ENCODE results near the gene FBLN1.

GRCh38 chr22:45496451-45496941 lies 6.2 kb upstream of the FBLN1 start:
- TF ChIP-seq CTCF (IDR thresholded peaks at IDR 0.05) (no peak), POLR2A (IDR thresholded peaks at IDR 0.05) (no peak), EP300 (IDR thresholded peaks at IDR 0.05) (no peak)
